ENCODE measurements around the gene RPL7A.

DNA sequence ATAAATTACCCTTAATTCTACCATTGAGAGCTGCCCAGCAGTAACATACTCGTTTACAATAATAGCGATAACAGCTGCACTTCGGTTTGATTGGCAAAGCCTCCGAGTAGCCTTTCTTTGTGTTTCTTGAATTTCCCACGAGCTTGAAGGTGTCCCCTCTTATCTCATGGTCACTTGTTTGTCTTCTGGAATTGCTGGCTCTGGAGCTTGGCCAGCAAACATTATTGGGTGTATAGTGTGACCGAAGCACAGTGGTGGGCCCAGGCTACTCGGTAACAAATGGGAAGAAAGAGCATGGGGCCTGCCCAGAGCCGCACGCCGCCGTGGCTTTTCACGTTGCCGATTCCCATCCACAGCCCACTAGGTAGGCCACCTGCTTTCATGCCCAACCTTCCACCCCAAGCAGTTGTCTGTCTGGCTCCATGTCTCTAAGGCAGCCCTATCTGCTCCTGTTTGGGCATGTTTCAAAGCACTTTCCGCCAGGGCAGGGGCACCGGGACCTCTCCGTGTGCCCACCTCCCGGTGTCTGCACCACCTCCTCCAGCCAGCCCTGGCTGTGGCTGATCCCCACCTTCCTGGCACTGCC lies 36.8 kb downstream of the RPL7A start:
- TF ChIP-seq, protein P1, sequence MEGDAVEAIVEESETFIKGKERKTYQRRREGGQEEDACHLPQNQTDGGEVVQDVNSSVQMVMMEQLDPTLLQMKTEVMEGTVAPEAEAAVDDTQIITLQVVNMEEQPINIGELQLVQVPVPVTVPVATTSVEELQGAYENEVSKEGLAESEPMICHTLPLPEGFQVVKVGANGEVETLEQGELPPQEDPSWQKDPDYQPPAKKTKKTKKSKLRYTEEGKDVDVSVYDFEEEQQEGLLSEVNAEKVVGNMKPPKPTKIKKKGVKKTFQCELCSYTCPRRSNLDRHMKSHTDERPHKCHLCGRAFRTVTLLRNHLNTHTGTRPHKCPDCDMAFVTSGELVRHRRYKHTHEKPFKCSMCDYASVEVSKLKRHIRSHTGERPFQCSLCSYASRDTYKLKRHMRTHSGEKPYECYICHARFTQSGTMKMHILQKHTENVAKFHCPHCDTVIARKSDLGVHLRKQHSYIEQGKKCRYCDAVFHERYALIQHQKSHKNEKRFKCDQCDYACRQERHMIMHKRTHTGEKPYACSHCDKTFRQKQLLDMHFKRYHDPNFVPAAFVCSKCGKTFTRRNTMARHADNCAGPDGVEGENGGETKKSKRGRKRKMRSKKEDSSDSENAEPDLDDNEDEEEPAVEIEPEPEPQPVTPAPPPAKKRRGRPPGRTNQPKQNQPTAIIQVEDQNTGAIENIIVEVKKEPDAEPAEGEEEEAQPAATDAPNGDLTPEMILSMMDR (IDR thresholded peaks at IDR 0.05): no peak
- no peak for TF ChIP-seq POLR2A (IDR thresholded peaks at IDR 0.05)
